NCI-H187 (cell line): ENCODE measurements around the gene AIFM3.
"Not testable (repeated sequence)": the region's sequence is repeated elsewhere in the genome, so short reads cannot be mapped to it uniquely, and the experiment has no call there.

Experiments
- DNase-seq, 2 experiments: peaks; one replicate each; lab custom pipeline; 2025; lab: John Stamatoyannopoulos, UW

Gene AIFM3, protein sequence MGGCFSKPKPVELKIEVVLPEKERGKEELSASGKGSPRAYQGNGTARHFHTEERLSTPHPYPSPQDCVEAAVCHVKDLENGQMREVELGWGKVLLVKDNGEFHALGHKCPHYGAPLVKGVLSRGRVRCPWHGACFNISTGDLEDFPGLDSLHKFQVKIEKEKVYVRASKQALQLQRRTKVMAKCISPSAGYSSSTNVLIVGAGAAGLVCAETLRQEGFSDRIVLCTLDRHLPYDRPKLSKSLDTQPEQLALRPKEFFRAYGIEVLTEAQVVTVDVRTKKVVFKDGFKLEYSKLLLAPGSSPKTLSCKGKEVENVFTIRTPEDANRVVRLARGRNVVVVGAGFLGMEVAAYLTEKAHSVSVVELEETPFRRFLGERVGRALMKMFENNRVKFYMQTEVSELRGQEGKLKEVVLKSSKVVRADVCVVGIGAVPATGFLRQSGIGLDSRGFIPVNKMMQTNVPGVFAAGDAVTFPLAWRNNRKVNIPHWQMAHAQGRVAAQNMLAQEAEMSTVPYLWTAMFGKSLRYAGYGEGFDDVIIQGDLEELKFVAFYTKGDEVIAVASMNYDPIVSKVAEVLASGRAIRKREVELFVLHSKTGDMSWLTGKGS

GRCh38 chr22:20966883-20967696, at the start of gene AIFM3:
Gene AIFM3, plus strand, starts transcription at chr22:20967255. Its CDS starts 690 bp downstream, at chr22:20967945.
- no peak for DNase-seq

DNA sequence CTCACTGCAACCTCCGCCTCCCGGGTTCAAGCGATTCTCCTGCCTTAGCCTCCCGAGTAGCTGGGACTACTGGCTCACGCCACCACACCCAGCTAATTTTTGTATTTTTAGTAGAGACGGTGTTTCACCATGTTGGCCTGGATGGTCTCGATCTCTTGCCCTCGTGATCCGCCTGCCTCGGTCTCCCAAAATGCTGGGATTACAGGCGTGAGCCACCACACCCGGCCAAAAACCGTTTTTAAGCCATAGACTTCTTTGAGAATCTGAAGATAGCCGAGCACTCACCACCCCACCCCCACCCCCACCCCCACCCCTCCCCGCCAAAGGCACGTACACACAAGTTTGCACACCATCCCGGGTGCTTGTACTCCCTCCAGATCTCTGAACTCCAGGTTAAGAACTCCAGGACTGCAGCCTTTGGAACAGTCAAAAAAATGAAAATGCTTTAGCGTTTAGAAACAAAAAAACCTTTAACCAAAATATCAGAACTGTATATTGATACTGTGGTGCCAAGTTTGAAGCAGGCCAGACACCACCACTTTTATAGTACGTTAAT, 48.3 kb upstream of the AIFM3 start:
- DNase-seq = no peak

- DNase-seq = no peak
These were observed 47.3 kb upstream of the AIFM3 start for GRCh38 chr22:20919718-20920117.

- DNase-seq = no peak
These were observed 46.2 kb upstream of the AIFM3 start for GRCh38 chr22:20920881-20921203.

GRCh38 chr22:20922141-20922751, 44.8 kb upstream of the AIFM3 start:
- no peak for DNase-seq

GRCh38 chr22:20926243-20926642, 40.8 kb upstream of the AIFM3 start:
- DNase-seq = no peak

- no peak for DNase-seq
These were observed 39.0 kb upstream of the AIFM3 start for GRCh38 chr22:20927940-20928572.

- DNase-seq = no peak
These were observed 38.5 kb upstream of the AIFM3 start for GRCh38 chr22:20928573-20928967.

DNA sequence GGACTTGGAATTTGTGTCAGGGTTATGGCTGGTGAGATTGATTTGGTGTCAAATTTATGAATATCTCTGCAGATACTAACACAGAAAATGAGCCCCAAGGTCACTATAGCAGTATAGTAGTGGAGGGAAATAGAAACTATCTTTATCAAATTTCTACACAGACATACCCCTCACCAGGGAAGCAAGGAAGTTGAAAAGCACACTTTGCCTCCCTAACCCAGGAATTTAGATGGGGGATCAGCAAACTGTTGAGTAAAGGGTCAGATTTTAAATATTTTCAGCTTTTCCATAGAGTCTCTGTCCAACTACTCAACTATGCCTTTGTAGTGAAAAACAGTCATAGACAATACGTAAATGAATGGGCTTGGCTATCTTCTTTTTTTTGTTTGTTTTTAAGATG, 37.1 kb upstream of the AIFM3 start:
- DNase-seq = no peak

GRCh38 chr22:20930435-20930834, 36.6 kb upstream of the AIFM3 start:
- DNase-seq = not testable (repeated sequence)

DNA sequence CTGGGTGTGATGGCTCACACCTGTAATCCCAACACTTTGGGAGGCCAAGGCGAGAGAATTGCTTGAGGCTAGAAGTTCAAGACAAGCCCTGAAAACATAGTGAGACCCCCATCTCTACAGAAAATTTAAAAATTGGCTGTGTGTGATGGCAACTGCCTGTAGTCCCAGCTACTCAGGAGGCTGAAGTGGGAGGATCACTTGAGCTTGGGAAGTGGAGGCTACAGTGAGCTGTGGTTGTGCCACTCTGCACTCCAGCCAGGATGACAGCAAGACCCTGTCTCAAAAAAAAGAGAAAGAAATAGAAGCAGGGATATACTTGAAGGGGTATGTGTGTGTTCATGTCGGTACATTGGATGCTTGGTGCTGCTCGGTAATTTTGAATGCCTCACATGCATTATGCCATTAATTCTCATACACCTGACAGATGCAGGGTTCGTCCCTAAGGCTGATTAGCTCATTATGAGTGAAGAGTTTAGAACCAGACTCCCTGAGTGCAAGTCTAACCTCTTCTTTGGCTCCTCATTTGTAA, 35.9 kb upstream of the AIFM3 start:
- DNase-seq = no peak

DNA sequence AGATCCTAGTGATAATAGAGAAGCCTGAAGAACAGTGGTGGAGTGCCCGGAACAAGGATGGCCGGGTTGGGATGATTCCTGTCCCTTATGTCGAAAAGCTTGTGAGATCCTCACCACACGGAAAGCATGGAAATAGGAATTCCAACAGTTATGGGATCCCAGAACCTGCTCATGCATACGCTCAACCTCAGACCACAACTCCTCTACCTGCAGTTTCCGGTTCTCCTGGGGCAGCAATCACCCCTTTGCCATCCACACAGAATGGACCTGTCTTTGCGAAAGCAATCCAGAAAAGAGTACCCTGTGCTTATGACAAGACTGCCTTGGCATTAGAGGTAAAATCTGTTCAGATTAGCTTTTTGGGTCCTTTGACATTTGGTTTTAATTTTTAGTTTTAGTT, 33.1 kb upstream of the AIFM3 start:
- DNase-seq = no peak

DNA sequence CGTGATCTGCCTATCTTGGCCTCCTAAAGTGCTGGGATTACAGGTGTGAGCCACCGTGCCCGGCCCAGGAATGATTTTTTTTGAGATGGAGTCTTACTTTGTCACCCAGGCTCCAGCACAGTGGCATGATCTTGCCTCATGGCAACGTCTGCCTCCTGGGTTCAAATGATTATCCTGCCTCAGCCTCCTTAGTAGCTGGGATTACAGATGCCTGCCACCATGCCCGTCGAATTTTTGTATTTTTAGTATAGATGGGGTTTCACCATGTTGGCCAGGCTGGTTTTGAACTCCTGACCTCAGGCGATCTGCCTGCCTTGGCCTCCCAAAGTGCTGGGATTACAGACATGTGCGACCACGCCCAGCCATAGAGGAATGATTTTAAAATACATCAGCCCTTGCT, 32.0 kb upstream of the AIFM3 start:
- not testable (repeated sequence) for DNase-seq

GRCh38 chr22:20935780-20936539, 31.1 kb upstream of the AIFM3 start:
- not testable (repeated sequence) for DNase-seq

DNA sequence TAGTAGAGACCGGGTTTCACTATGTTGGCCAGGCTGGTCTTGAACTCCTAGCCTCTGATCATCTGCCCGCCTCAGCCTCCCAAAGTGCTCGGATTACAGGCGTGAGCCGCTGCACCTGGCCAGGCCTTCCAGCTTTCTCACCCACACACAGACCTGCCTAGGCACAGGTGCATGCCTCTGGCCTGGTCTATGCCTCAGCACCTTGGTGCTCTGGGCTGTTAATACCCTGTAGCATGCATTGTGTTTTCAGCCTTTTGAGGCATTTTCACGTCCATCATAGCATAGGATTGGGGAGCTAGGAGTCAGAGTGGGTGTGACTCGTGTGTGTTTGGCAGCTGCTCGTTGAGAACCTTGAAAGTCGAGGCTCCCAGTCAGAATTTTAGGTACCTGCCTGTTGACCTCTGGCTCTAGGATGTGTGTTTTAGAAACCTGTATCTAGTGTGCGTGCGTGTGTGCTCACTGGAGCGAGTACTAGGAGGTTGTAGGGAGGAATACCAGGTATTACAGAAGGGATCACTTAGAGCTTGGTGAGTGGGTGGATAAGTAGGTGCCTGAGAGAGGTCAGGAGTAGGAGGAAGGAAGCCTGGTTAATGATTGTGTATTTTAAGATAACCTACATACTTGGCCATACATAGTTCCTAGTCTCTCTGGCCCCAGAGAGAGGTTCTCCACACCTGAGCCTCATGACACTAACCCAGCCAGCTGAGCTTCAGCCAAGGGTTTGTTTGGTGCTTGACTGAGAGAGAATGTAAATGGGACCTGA, 29.8 kb upstream of the AIFM3 start:
- no peak for DNase-seq

DNA sequence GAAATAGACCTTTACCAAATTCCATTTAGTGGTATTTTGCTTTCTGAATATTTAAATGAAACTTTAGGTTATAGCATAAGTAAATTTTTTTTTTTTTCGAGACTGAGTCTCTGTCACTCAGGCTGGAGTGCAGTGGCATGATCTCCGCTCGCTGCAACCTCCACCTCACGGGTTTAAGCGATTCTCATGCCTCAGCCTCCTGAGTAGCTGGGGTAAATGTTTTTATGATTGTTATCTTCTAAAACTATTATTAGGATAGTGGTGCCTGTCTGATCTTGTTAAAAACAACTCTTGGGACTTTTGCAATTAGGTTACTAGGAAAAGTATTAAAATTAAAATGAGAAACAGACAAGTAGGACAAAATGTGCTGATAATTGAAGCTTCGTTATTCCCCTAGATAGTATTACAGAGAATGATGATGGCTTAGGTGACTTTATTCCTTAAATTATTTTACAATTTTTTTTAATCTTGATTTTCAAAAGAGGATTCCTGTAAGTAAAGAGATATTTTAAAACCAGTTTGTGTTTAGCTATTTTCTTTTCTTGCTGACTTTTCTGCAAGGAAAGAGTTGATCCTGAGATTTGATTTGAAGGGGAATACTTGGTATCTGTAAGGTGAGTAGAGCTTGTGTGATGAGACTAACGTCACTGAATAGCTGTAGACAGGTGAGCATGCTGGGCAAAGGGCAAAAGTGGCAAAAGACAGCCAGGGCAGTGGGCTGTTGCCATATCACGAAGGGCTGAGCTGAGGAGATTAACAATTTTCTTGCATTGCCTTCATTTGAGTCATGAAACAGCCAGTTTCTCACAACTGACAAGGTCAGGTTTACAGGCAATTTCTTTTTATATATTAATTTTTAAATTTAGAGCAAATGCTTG, 29.0 kb upstream of the AIFM3 start:
- DNase-seq = no peak

DNA sequence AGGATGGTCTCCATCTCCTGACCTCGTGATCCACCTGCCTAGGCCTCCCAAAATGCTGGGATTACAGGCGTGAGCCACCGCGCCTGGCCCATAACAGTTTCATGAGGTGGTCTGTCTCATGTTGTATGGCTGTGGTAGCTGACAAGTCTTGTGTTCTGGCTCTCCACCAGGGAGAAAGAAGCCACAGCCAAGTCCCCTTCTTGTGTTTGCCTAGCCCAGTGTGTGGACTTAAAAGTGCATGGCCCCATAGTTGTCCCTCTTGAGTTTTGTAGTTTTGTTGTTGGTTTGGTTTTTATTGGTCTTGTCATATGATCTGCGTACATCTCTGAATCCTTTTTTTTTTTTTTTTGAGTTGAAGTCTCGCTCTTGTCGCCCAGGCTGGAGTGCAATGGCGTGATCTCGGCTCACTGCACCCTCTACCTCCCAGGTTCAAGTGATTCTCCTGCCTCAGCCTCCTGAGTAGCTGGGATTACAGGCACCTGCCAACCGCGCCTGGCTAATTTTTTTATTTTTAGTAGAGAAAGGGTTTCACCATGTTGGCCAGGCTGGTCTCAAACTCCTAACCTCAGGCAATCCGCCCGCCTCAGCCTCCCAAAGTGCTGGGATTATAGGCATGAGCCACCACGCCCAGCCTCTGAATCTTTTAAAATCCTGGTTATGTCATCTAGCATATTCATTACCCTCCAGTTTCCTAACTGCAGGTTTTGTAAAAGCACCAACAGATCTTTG, 27.4 kb upstream of the AIFM3 start:
- DNase-seq = not testable (repeated sequence)

DNA sequence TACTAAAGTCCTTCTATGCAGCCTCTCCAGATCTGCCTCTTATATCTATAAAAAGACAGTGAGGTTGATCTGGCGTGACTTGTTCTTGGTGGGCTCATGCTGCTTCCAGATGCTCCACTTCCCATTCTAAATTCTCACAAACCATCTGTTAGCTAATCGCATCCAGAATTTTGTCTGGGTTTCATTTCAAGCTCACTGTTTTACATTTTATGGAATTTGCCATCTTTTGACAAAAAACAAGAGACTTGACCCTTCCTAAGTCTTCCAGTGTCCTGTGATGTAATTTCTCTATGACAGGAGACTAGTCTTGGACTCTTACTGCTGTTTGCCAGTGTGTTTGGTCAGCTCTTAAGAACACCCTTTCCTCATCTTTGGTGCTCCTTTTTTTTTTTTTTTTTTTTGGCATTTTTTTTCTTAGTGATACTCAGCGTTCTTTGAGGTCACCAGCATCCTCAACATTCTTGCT, 26.8 kb upstream of the AIFM3 start:
- no peak for DNase-seq
